ENCODE results near the gene FBXL13.

The FBXL13 gene

GRCh38 chr7:102942181-102942866, 132.3 kb downstream of the FBXL13 start:
- no peak for TF ChIP-seq CTCF (IDR thresholded peaks at IDR 0.05; ENCODE audit: insufficient read depth, missing control alignments)
- DNase-seq (ENCODE audit: insufficient read length, low spot score): no peak
- no peak for FAIRE-seq

- no peak for TF ChIP-seq CTCF (IDR thresholded peaks at IDR 0.05; ENCODE audit: insufficient read depth, missing control alignments)
- FAIRE-seq: no peak
- no peak for DNase-seq (ENCODE audit: insufficient read length, low spot score)
Measured at GRCh38 chr7:102938679-102939078, 135.9 kb downstream of the FBXL13 start.

- FAIRE-seq (peak; percentile 56), DNase-seq (ENCODE audit: insufficient read length, low spot score) (no peak)
- TF ChIP-seq CTCF (IDR thresholded peaks at IDR 0.05; ENCODE audit: insufficient read depth, missing control alignments): no peak
Measured at GRCh38 chr7:102935450-102936115, 139.0 kb downstream of the FBXL13 start.

GRCh38 chr7:102934701-102935100, 139.9 kb downstream of the FBXL13 start:
- FAIRE-seq: no peak

GRCh38 chr7:102934239-102934638, 140.4 kb downstream of the FBXL13 start:
- FAIRE-seq: no peak

More at GRCh38 chr7:102934701-102935100, 139.9 kb downstream of the FBXL13 start:
- TF ChIP-seq CTCF (IDR thresholded peaks at IDR 0.05; ENCODE audit: insufficient read depth, missing control alignments): no peak
- DNase-seq (ENCODE audit: insufficient read length, low spot score): no peak

GRCh38 chr7:102933763-102934162, 140.8 kb downstream of the FBXL13 start:
- FAIRE-seq: no peak

More at GRCh38 chr7:102934239-102934638, 140.4 kb downstream of the FBXL13 start:
- no peak for TF ChIP-seq CTCF (IDR thresholded peaks at IDR 0.05; ENCODE audit: insufficient read depth, missing control alignments)
- no peak for DNase-seq (ENCODE audit: insufficient read length, low spot score)

More at GRCh38 chr7:102933763-102934162, 140.8 kb downstream of the FBXL13 start:
- no peak for DNase-seq (ENCODE audit: insufficient read length, low spot score)
- TF ChIP-seq CTCF (IDR thresholded peaks at IDR 0.05; ENCODE audit: insufficient read depth, missing control alignments): no peak
